A549 (cell line): ENCODE results near the gene GRHL1. TPM values are rescaled to one million over a fixed set of nuclear protein-coding genes. Genes with fewer than 3 reads are reported as not detected.

ENCODE experiments used
- ATAC-seq, 2 experiments: fragments of 200-7000 bp in 1 of 2; fragments of >200 bp in 1 of 2; cut with Nextera tagmentation in 1 of 2; cut with Tn5 transposase in 1 of 2; 3 replicates each; pipeline versions ENCODE4 v1.8.0 to v1.9.1; 2018 to 2020; ENCODE audit warnings: mild to moderate bottlenecking in 1 of 2, moderate library complexity in 1 of 2
- CTCF ChIA-PET: fragments of 300-600 bp; sonication (Branson Sonifier 250); formaldehyde crosslinking; extraction: SDS; loops from one replicate; lab custom pipeline; 2021; ENCODE audit warnings: antibody characterized with exemption, inconsistent platforms; lab: Yijun Ruan, JAX
- POLR2A ChIA-PET: fragments of 350-600 bp; formaldehyde crosslinking; extraction: SDS; loops from one replicate; lab custom pipeline; 2021; ENCODE audit warnings: antibody characterized with exemption, inconsistent platforms; lab: Yijun Ruan, JAX
- DNase-seq, 2 experiments: peaks; one replicate each; pipeline versions ENCODE4 v3.0.0 to v3.0.0-alpha.2; 2011 to 2016; ENCODE audit warnings: low read depth in 1 of 2, low spot score in 1 of 2
- FAIRE-seq: peaks from 2 replicates; lab custom pipeline; 2011; peaks lifted over from hg19 to GRCh38; lab: Jason Lieb, UNC
- H3K27ac ChIP-seq, 2 experiments: fragments of >200 bp; sonication (Bioruptor Twin); formaldehyde crosslinking; 3 replicates each; pipeline ENCODE4 v1.5.1; 2016 to 2017
- H3K4me1 ChIP-seq: fragments of >200 bp; sonication (Bioruptor Twin); formaldehyde crosslinking; 3 replicates; pipeline ENCODE4 v1.6.1; 2016
- H3K4me2 ChIP-seq: fragments of >200 bp; sonication (Bioruptor Twin); formaldehyde crosslinking; 3 replicates; pipeline ENCODE4 v1.6.1; 2016
- H3K4me3 ChIP-seq: fragments of >200 bp; sonication (Bioruptor Twin); formaldehyde crosslinking; 3 replicates; pipeline ENCODE4 v1.5.1; 2016
- H3K9me3 ChIP-seq: fragments of >200 bp; sonication (Bioruptor Twin); formaldehyde crosslinking; 3 replicates; pipeline ENCODE4 v1.6.1; 2016
- BCL3 ChIP-seq: fragments of >200 bp; sonication (Bioruptor Twin); formaldehyde crosslinking; IDR thresholded peaks from 3 replicates; pipeline ENCODE4 v1.6.1; 2016
- CBX8 ChIP-seq: fragments of 200-600 bp; sonication (generic); IDR thresholded peaks from 2 replicates; pipeline ENCODE4 v1.6.1; 2016
- CTCF ChIP-seq: fragments of >200 bp; sonication (Bioruptor Twin); formaldehyde crosslinking; IDR thresholded peaks from 3 replicates; pipeline ENCODE4 v1.5.1; 2016
- ESRRA ChIP-seq: fragments of 150-350 bp; IDR thresholded peaks from 2 replicates; pipeline ENCODE4 v1.6.1; 2014; ENCODE audit warnings: mild to moderate bottlenecking, low read length, borderline replicate concordance
- FOSB ChIP-seq: fragments of 250-450 bp; sonication (Bioruptor Pico); IDR thresholded peaks from 2 replicates; pipeline ENCODE4 v1.5.0; 2020; ENCODE audit warnings: mild to moderate bottlenecking, moderate library complexity
- FOXS1 ChIP-seq: fragments of 250-450 bp; sonication (Bioruptor Pico); IDR thresholded peaks from 2 replicates; pipeline ENCODE4 v1.5.0; 2020; ENCODE audit warnings: mild to moderate bottlenecking, moderate library complexity
- HES2 ChIP-seq: fragments of >200 bp; sonication (Bioruptor Twin); formaldehyde crosslinking; IDR thresholded peaks from 2 replicates; pipeline ENCODE4 v1.6.1; 2016
- HMGXB4 ChIP-seq: fragments of 250-450 bp; sonication (Bioruptor Pico); IDR thresholded peaks from 2 replicates; pipeline ENCODE4 v1.5.0; 2021; ENCODE audit warnings: mild to moderate bottlenecking, moderate library complexity, borderline replicate concordance
- HOXA7 ChIP-seq: fragments of 250-450 bp; sonication (Bioruptor Pico); IDR thresholded peaks from 2 replicates; pipeline ENCODE4 v1.5.0; 2020; ENCODE audit warnings: mild to moderate bottlenecking, moderate library complexity
- KDM1A ChIP-seq: fragments of 200-600 bp; sonication (generic); IDR thresholded peaks from 2 replicates; pipeline ENCODE4 v1.6.1; 2016; ENCODE audit warnings: low read depth, mild to moderate bottlenecking
- MAX ChIP-seq: IDR thresholded peaks from 2 replicates; pipeline ENCODE4 v1.6.1; 2012
- MAZ ChIP-seq: fragments of 150-350 bp; IDR thresholded peaks from 2 replicates; pipeline ENCODE4 v1.6.1; 2014; ENCODE audit warnings: antibody characterized with exemption, low read depth, low read length, borderline replicate concordance
- NFE2L2 ChIP-seq: fragments of 150-350 bp; conservative IDR thresholded peaks from 2 replicates; pipeline ENCODE4 v1.6.1; 2014; ENCODE audit warnings: low read length
- NPAS2 ChIP-seq: fragments of 250-450 bp; sonication (Bioruptor Pico); IDR thresholded peaks from 2 replicates; pipeline ENCODE4 v1.8.0; 2022; ENCODE audit warnings: mild to moderate bottlenecking, moderate library complexity, borderline replicate concordance
- POLR2A ChIP-seq: IDR thresholded peaks from 2 replicates; pipeline ENCODE4 v1.6.1; 2012; ENCODE audit warnings: mild to moderate bottlenecking, low read length
- REST ChIP-seq: fragments of 200-600 bp; sonication (generic); IDR thresholded peaks from 2 replicates; pipeline ENCODE4 v1.6.1; 2016; ENCODE audit warnings: antibody characterized with exemption, mild to moderate bottlenecking, moderate library complexity
- RFX5 ChIP-seq: fragments of 450-650 bp; IDR thresholded peaks from 2 replicates; pipeline ENCODE4 v1.7.1; 2014; ENCODE audit warnings: antibody characterized with exemption, mild to moderate bottlenecking, moderate library complexity
- SMC3 ChIP-seq: fragments of >200 bp; sonication (Bioruptor Twin); formaldehyde crosslinking; IDR thresholded peaks from 3 replicates; pipeline ENCODE4 v1.6.1; 2018; ENCODE audit warnings: inconsistent platforms
- SREBF2 ChIP-seq: fragments of 450-650 bp; IDR thresholded peaks from 2 replicates; pipeline ENCODE4 v1.6.1; 2014; ENCODE audit warnings: mild to moderate bottlenecking, moderate library complexity
- USF2 ChIP-seq: fragments of 450-650 bp; IDR thresholded peaks from 2 replicates; pipeline ENCODE4 v1.6.1; 2014; ENCODE audit warnings: antibody characterized with exemption
- ZC3H11A ChIP-seq: fragments of 450-650 bp; IDR thresholded peaks from 2 replicates; pipeline ENCODE4 v1.6.1; 2014; ENCODE audit warnings: antibody characterized with exemption, mild to moderate bottlenecking
- ZSCAN20 ChIP-seq: fragments of 250-450 bp; sonication (Bioruptor Pico); IDR thresholded peaks from 2 replicates; pipeline ENCODE4 v1.8.0; 2022; ENCODE audit warnings: mild to moderate bottlenecking, moderate library complexity
- WGBS: methylation state at CpG from one replicate; pipeline ENCODE4 v1.1.6; 2017; ENCODE audit errors: missing lambda C conversion rate; 5-methylcytosine and 5-hydroxymethylcytosine counted together
- polyA plus RNA-seq, 4 experiments: library from polyadenylated mRNA; depleted of rRNA in 3 of 4; stranded (reverse); fragments of >200 nt; fragmentation: RNase III in 1 of 4; extraction: RNeasy Plus Mini Kit Qiagen cat#74134 plus additional on column Dnase treatment in 1 of 4; gene quantifications; 2 replicates in 3 of 4; 3 replicates in 1 of 4; pipeline ENCODE4 v1.2.3, GENCODE V29; 2011 to 2017

GRHL1 gene
- polyA plus RNA-seq, 2 of the 4 experiments (the other 2 are of a cell fraction) = 0.68 to 1.2 TPM

GRCh38 chr2:10002109-10002508, 50.6 kb downstream of the GRHL1 start:
- ChIA-PET CTCF (interaction anchor here (8.7 kb wide), 1 partner anchor 17 kb away, joined by 65 read pairs; no protein-coding TSS in a partner anchor), POLR2A (no interaction called here)
- FAIRE-seq (no peak), ATAC-seq (no peak), DNase-seq (no peak)
- Histone ChIP-seq H3K4me2 (no peak overlapping the region), H3K27ac (no peak overlapping the region), H3K4me3 (no peak overlapping the region), H3K4me1 (no peaks in the 10 kb centered on the region), H3K9me3 (no peaks in the 10 kb centered on the region)
- no peak for TF ChIP-seq HOXA7 (CRISPR knock-in tag)
- TF ChIP-seq SMC3 = no peak
- no peak for TF ChIP-seq ESRRA
- no peak for TF ChIP-seq ZC3H11A
- no peak for TF ChIP-seq CTCF
- no peak for TF ChIP-seq POLR2A
- no peak for TF ChIP-seq SREBF2
- no peak for TF ChIP-seq ZSCAN20
- no peak for TF ChIP-seq REST
- TF ChIP-seq BCL3 = no peak
- no peak for TF ChIP-seq MAZ
- no peak for TF ChIP-seq MAX
- TF ChIP-seq HMGXB4 (CRISPR knock-in tag) = no peak
- TF ChIP-seq NPAS2 (CRISPR knock-in tag) = no peak
- 87% methylated on average over 5 of the region's 5 CpGs for WGBS

GRCh38 chr2:10002681-10003080, 51.2 kb downstream of the GRHL1 start:
- no peak overlapping the region for H3K4me3 ChIP-seq
- no peaks in the 10 kb centered on the region for H3K4me1 ChIP-seq
- H3K4me2 ChIP-seq = no peak overlapping the region
- ChIA-PET POLR2A (no interaction called here), CTCF (interaction anchor here (0.7 to 8.7 kb wide), 3 partner anchors 15 to 46 kb away, joined by 3 to 65 read pairs (median 7); no protein-coding TSS in a partner anchor)
- DNase-seq = no peak
- H3K9me3 ChIP-seq = no peaks in the 10 kb centered on the region
- no peak for FAIRE-seq
- TF ChIP-seq CBX8 (no peak), FOXS1 (CRISPR knock-in tag) (no peak), ZSCAN20 (no peak), KDM1A (no peak), HMGXB4 (CRISPR knock-in tag) (no peak), FOSB (CRISPR knock-in tag) (no peak), RFX5 (no peak), HES2 (no peak), NFE2L2 (no peak), USF2 (no peak)
- 81% methylated on average over 9 of the region's 9 CpGs for WGBS
- H3K27ac ChIP-seq = no peak overlapping the region
- ATAC-seq = no peak
